Esophagus mucosa (tissue), 1 donor: ENCODE measurements around the gene UNC119B. TPM values are rescaled to one million over a fixed set of nuclear protein-coding genes. Genes with fewer than 3 reads are reported as not detected.

Source experiments
- ATAC-seq: fragments of 200-7000 bp; cut with Tn5 transposase; one replicate; pipeline ENCODE4 v1.9.1; 2020
- total RNA-seq: library from RNA; stranded (reverse); gene quantifications from one replicate; pipeline ENCODE4 v1.2.4, GENCODE V29; 2023
- donor health status: DM: yes; HTN: yes; CAD: no.

Gene UNC119B
- total RNA-seq, 1 donor from 2014 or later = 14.7 TPM

DNA sequence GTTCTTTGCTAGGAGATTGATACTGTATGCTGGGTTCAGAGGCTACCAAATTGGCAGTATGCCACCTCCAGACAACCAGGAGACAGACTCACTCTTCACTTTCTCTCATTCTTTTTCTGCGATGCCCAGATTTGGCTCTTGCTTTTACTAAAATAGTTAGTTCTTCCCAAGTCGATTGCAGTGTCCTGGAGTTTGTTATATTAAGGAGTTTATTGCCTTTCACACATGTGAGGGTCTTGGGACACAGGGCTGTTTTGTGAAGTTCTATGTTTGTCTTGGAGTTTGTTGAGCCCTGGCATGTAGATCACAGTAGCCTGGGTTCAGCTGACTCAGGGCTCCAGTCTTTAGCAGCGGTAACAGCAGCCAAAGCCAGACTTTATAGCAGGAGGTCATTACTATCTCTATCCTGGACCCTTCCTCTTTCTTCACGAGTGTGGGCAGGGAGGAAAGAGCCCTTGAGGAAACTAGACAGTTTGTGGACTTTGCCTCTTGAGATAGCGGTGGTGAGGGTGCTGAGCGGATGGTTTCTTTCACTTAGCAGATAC, 21.7 kb upstream of the UNC119B start:
- no peak for ATAC-seq

DNA sequence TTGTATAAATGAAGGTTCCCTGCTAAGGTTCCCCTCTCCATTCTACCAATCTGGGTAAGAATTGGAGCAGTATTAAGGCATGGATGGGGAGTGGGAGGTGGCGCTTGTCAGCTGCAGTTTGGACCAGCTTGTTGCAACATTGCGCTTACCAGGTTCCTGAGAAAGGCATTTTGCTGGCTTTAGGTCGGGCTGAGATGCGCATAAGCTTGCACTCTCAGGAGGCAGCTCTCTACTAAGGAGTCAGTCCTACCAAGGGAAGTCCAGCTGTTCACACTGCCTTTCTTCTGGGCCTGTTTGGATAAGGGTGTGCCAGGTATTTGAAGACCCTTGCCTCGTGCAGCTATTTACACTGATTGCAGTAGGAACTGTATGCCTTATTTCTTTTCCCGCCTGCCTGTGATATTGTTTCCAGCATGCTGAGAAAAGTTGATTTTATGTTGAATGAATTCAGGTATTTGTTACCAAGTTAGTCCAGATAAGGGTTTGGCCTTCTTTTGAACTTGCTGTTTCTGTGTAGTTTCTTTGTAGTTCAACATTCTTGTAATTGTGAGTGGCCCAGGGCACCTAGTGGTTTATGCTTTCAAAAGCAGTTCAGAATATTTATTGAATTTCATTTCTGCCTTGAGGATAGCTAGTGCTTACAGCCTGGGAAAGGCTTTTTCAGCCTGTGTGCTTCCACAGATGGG, 20.7 kb upstream of the UNC119B start:
- no peak for ATAC-seq

DNA sequence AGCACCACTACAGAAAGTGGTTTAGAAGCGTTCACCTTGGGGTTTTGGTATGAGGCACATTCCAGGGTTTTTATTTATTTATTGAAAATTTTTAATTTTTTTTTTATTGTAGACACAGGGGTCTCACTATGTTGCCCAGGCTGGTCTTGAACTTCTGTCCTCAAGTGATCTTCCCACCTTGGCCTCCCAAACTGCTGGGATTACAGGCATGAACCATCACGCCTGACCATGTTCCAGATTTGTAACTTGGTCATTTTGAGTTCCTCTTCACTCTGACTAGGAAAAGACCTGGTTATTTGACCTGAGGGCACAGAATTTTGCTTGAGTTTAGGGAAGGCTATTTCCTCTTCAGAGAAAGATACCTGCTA, 20.2 kb upstream of the UNC119B start:
- ATAC-seq = no peak

DNA sequence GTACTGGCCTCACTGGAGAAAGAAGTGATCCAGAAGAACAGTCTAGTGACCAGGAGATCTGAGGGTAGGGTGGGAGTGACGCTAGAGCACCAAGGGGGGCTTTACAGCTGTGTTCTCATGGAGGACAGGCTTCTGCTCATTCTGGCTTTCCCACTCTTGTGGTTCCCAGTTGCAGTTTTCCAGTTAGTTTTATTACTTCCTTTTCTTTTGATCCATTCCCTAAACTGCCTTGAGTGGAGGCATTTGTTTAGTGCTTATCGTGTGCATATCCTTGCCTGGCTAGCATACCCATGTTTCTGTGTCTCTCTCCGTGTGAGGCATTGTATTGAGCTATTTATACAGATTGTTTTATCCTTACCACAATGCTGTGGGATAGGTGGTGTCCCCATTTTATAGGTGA, 19.3 kb upstream of the UNC119B start:
- ATAC-seq = no peak

DNA sequence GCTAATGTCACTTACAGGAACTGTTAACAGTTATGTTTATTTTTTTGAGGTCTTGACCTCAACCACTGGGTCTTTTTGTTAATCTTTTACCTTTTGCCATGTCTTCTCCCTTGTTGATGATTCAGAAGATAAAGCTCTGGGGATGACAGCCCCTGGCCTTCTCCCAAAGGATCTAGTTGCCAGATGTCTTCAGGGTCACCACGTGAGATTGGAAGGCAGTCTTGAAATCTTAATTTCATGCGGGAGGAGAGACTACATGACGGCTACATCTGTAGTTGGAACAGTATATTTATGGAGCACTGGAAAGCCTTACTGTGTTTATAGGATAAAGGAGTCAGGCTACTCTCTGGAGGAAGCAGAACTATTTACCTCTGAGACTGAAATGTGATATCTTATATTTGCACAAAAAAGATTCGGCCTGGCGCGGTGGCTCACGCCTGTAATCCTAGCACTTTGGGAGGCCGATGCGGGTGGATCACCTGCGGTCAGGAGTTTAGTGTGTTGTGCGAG, 17.7 kb upstream of the UNC119B start:
- ATAC-seq = no peak

DNA sequence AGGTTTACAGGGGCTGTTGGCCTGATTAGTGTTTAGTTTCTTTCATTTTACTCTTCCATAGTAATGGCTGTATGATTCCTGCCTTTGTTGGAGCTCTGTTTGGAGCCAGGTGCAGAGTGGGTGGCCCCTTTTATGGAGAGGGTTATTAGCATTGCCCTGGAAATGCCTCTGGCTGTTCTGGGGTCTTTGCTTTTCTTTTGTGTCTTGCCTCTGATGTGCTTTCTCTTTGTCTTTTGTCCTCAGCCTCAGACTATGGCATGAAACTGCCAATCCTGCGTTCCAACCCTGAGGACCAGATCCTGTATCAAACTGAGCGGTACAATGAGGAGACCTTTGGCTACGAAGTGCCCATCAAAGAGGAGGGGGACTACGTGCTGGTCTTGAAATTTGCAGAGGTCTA, 16.4 kb upstream of the UNC119B start:
- no peak for ATAC-seq

DNA sequence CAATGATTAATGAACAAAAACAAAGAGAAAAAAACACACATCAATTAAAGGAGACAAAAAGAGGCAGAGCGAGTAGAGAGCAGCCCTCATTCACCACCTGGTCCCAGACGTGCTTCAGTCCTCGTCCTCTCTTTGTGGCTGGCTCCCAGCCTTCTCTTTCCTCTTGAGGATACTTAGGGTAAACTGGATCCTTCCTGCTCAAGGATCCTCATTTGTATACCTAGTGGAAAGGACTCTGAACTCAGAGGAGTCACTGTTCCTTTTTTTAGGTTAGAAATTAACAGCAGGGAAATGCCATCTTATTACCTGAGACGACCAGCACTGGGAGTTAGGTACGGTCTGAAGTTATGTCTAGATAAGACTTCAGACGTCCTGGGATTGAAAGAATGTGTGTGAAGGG, 13.6 kb upstream of the UNC119B start:
- ATAC-seq = no peak

DNA sequence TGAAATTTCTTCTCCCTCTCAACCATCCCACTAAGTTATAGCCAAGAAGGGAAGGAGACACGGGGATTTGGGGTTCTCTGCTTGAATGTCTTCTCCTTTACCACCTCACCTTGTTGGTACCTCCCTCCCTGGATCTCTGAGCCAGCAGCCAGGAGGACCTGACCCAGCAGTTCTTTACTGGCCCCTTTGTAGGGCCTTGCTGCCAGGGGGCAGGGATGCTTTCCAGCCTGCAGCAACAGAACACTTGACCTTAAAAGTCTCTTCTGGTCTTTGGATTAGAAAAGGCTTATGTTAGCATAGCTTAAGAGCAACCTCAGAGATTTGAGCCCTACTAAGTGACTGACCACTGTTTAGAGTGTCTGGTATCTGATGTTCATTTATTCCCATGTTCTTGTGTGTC, 12.9 kb upstream of the UNC119B start:
- no peak for ATAC-seq

DNA sequence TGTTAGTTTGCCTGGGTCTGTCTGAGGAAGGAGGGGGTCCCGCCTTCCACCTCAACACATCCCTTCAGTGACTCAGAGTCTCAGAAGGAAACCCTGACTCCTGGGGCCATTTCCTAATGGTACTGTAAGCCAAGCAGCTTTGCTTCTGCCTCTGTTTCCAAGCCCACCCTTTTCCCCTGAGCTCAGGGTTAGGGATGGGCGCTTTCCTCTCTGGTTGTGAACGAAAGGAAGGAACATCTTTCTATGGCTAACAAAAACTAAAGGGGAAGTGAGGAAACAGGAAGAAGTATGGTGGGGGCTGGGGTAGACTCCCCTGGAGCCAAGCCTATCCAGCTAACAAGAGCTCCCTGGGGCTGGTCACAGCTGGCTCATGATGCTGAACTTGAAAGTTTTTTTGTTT, 11.6 kb upstream of the UNC119B start:
- peak; percentile 23 for ATAC-seq

DNA sequence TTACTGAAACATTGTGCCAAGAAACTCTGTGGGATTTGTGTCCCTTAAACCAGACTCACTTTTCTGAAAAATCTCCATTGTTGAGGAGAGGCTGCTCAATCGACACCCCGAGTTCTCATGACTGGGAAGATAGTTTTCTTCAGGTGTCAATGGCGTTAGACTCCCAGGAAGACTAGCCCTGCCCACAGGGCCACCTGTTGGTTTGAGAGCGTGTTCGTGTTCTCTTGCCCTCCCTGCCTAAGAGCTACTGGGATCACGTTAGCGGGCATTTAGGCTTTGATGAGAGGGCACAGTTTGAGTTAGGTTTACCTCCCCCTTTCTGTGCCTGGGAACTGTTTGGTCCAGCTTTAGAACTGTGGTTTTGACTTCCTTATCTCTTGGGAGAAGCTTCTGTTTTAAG, 10.7 kb upstream of the UNC119B start:
- no peak for ATAC-seq

DNA sequence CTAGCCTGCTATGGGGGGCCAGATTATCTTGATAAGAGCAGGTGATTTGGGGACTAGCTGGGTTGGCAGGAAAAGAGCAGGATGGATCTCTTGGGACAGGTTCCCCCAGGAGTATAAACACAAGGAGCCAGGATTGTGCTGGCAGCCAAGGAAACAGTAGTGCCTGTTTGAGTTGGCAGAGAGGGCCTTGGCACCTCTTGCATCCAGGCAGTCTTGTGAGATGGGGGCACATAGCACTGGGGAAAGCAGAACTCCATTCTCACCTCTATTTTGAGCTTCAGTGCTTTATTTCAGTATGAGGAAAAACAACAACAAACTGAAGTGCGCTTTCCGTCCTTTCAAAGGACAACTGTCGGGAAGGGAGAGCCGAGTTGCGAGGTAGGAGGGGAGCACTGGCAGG, 9.4 kb upstream of the UNC119B start:
- no peak for ATAC-seq

DNA sequence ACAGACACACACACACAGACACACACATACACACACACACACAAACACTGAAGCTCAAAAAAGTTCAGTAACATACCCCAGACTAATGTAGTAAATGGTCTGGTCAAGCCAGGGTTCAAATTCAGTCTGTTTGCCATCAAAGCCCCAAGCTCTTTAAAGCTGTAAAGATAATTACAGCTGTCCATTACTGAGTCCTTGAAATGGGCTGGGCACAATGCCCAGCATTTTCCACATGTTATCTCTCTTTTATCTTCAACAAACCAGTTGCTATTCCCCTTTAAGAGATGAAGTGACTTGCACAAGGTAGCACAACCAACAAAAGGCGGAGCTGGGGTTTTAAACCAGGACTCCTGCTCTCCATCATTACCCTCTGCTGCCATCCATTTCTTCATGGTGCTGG, 7.6 kb upstream of the UNC119B start:
- no peak for ATAC-seq

DNA sequence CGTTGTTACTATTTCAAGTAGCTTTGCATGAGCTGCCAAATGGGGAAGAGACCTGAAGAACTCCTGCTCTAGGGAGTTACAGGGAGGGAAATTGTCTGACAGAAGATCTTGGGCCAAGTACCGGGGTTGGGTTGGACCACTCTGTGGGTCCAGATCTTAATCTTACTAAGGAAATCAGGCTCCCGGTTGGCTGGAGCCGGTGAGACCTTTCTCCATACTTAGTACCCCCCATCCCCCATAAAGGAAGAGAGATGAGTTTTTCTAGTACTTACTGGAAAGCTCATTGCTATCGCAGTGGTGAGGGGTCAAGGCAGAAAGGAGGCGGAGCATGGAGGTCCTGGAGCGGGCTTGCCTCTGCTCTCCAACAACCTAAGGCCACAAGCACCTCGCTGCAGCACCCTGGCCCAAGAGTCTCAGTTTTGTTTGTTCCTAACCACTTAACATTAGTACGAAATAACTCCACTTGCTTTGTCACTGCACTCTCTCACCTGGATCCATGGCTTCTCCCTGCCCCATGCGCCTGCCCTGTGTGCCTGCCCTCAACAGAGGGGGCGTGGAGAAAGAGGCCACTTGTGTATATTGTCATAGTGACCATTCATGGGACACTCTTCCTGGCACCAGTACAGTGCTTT, 6.8 kb upstream of the UNC119B start:
- peak; percentile 22 for ATAC-seq

DNA sequence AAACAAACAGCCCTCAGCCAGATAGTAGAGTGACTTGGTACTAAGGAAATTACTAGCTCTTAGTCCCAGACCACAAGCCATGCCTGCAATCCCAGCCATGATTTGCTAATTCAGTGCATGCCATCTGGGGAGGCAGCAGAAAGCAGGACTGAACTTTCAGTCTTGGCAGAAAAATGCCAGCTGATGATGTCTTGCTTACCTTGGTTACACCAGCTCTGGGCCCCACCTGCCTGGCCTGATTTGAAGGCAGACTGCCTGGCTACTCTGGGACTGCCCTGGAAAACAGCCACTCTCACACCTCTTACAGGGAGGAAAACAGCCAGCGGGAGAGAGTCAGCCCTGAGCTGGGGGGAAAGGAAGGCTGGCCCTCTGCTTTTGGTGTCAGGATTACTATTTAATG, 4.6 kb upstream of the UNC119B start:
- no peak for ATAC-seq

DNA sequence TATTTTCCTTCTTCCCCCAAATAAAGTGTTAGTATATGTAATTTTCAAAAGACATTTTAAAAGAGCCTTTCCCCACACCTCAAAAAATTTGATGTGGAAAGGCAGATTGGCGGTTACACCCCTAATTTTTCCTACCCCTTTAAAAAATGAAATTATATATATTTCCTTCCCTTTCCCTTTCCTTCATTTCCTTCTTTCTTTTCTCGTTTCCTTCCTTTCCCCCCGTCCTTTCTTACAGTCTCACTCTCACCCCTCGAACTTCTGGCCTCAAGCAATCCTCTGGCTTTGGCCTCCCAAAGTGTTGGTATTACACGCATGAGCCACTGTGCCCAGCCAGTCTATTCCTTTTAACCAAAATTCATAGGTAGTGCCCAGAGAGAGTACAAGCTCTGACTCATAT, 4.2 kb upstream of the UNC119B start:
- ATAC-seq = no peak

DNA sequence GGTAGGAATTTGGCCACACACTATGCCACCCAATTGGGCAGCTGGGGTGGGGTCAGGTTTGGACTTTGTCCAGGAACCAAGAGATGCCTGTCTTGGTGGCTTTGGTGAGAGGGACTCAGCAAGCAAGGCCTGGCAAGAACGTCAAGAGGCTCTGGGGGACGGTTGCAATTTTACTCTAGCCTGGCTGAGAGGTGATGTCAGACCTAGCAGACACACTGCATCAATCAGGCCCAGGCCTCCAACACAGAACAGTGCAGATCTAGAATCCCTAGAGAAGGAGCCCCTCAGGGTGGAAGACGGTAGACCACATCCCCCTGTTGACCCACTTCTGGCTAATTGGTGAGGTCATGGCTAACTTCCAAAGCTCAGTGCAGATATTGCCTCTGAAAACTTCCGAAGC, 1.6 kb upstream of the UNC119B start:
- ATAC-seq = no peak

DNA sequence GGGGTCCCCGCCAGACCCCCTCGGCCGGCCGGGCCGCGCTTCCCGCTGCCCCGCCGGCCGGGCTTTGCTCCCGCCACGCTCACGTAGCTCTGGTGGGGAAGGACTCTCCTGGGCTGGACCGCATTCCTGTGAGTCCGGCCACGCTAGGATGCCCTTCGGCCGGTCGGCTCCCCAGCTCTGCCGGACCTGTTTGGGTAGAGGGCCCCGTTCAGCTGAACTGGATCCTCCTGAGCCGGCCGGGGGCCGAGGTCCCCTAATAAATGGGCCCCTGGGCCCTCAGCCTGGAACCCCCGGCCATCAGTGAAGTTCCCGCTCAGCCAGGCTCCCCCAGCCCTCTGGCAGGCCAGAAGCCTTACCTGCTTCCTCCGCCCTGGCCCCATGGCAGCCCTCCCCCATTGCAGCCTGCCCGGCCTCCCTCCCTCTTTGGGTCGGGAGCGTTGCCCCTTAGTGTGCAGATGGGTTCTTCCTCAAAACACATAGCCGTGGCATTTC, 593 bp downstream of the UNC119B start:
- peak; percentile 39 for ATAC-seq

DNA sequence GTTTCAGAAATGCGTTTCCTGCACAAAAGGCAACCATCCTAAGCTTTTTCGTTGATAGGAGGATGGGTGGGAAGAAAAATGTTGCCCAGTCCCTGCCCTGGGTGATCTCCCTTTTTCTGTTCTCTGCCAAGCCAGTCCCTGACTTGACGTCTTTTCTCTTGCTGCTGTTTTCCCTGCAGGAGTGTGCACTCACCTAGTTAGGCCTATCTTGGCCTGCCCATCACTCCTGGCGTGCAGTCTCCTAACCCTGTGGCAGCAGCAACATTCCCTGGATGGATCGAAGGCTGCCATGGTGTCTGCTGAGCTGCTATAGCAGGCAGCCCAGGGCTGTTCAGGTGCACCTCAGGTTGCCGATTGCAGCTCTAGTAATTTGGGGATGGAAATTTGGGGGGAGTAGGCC, 1.2 kb downstream of the UNC119B start:
- ATAC-seq = peak; percentile 17

DNA sequence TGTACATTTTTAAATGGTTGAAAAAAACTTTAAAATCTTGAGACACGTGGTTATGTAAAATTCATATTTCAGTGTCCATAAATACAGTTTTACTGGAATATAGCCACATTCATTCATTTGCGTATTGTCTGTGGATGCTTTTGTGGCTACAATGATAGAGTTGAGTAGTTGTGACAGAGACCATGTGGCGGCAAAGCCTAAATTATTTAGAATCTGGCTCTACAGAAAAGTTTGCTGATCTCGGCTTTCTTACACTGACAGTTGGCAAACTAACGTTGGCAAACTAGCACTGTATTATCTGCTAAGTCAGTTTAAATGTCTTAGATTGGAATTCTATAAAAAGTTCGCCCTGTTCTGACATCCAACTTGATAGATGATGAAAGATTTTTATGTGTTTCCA, 2.4 kb downstream of the UNC119B start:
- no peak for ATAC-seq

DNA sequence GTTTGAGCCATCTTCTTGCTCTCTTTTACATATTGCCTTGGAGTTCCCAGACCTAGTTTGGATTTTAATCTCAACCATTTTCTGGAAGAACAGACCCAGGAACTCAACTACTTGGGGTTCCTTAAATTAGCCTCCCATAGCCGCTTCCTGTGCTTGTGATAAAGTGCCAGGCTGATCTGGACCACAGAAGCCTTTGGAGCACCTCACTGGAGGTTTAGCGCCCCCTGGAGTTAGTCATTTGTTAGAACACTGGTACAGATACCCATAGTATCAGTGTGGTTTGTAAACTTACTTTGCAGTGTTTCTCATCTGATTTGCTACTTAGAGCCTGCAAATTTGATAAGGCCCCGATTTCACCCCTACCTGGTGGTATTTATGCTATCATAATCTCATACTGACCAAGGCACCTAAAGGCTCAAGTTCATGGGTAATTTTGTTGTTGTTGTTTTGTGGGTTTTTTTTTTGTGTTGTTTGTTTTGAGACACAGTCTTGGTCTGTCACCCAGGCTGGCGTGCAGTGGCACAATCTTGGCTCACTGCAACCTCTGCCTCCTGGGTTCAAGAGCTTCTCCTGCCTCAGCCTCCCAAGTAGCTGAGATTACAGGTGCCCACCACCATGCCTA, 3.7 kb downstream of the UNC119B start:
- ATAC-seq = peak; percentile 65

DNA sequence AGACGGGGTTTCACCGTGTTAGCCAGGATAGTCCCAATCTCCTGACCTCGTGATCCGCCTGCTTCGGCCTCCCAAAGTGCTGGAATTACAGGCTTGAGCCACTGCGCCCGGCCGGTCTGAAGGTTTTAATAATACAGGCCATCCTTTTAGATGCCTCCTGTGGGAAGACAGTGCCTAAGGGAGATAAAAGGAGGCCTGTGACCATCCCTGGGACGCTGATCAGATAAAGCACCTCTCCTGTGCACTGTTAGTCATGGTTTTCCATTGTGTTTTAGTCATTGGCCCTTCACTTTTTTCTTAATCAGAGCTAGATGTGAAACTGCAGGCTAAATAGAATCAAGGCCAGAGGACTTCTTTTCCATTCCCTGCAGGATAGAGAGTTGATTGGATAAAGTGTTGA, 7.8 kb downstream of the UNC119B start:
- no peak for ATAC-seq

DNA sequence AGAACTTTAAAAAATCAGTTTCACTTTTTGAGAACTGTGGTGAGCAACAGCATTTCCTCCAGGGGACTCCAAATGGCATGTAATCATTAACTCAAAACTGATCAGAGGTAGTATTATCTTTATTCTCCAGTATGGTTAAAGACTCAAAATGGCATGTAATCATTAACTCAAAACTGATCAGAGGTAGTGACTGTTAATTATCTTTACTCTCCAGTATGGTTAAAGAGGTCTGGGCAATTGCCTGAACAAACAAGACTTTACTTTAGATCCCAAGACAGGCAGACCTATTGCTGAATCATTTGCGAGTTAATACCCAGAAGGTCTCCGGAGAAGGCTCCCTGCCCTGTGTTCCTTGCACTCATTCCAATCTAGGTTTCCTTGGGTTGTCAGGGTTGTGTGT, 8.8 kb downstream of the UNC119B start:
- ATAC-seq = no peak

DNA sequence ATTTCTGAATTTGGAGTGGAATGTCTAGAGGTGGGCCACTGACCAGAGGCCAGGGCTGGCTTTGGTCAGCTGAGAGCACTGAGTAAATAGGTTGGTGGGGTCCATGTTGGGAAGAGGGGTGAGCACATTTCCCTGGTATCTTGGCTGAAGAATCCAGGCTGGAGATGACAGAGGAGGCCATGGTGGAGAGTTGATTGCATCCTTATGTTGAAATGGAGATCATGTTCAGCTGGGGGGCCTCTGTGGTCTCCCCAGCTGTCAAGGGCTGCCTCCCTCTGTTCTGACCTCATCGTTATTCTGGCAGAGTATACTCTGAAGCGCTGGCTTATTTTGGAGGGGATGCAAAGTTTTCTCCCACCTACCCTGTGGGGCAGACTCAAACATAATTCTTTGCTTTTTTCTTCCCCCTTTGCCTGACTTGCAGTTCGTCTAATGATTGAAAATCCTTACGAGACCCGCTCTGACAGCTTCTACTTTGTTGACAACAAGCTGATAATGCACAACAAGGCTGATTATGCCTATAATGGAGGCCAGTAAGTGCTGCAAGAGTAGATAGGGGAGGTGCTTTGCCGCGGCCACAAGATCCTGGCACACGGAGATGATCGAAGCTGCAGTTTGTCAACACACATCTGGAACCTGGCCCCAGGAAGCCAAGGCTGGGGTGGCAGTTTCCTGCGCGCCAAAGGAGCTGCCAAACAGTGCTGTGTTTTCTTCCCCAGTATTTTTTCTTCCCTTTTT, 9.4 kb downstream of the UNC119B start:
- ATAC-seq = no peak
